ENCODE data around the gene IL6R.

The IL6R gene

GRCh38 chr1:154446789-154447188, 41.6 kb downstream of the IL6R start:
- Histone ChIP-seq H3K9ac (ENCODE audit: low read length) (no peak overlapping the region), H3K4me2 (ENCODE audit: low read depth, low read length) (no peak overlapping the region), H3K4me3 (ENCODE audit: low read length) (no peak overlapping the region), H4K20me1 (ENCODE audit: insufficient read depth, low read length) (no peaks in the 10 kb centered on the region), H3K4me1 (ENCODE audit: low read length) (0 out of 2 replicates have a peak, but pooled peaks cover 4% of the 10 kb centered on the region), H3K9me2 (replicated peaks; ENCODE audit: insufficient read depth, low read length) (no peaks in the 10 kb centered on the region), H3K79me2 (ENCODE audit: low read length) (peaks cover 45% of the 10 kb centered on the region), H3K36me3 (replicated peaks; ENCODE audit: insufficient read depth, low read length) (peaks cover 45% of the 10 kb centered on the region), H3K9me3 (replicated peaks; ENCODE audit: insufficient read depth, low read length) (no peaks in the 10 kb centered on the region), H2AFZ (ENCODE audit: low read length) (no peak overlapping the region), H3F3A (ENCODE audit: insufficient read depth, low read length) (peaks cover 29% of the 10 kb centered on the region), H3K27me3 (replicated peaks; ENCODE audit: insufficient read depth, low read length) (no peaks in the 10 kb centered on the region), H3K27ac (ENCODE audit: low read length) (no peak overlapping the region)
- no peak for DNase-seq
- TF ChIP-seq EZH2phosphoT487 (IDR thresholded peaks at IDR 0.05; ENCODE audit: low read length): no peak
- no peak for TF ChIP-seq EZH2 (optimal IDR thresholded peaks at IDR 0.05; ENCODE audit: low read depth, low read length)

GRCh38 chr1:154448331-154448811, 43.2 kb downstream of the IL6R start:
- Histone ChIP-seq H3F3A (ENCODE audit: insufficient read depth, low read length) (peaks cover 22% of the 10 kb centered on the region), H3K4me3 (ENCODE audit: low read length) (no peak overlapping the region), H3K4me1 (ENCODE audit: low read length) (peaks cover 3% of the 10 kb centered on the region), H3K27ac (ENCODE audit: low read length) (no peak overlapping the region), H3K27me3 (replicated peaks; ENCODE audit: insufficient read depth, low read length) (no peaks in the 10 kb centered on the region), H3K9me2 (replicated peaks; ENCODE audit: insufficient read depth, low read length) (no peaks in the 10 kb centered on the region), H3K79me2 (ENCODE audit: low read length) (peaks cover 29% of the 10 kb centered on the region), H2AFZ (ENCODE audit: low read length) (no peak overlapping the region), H3K9me3 (replicated peaks; ENCODE audit: insufficient read depth, low read length) (no peaks in the 10 kb centered on the region), H3K9ac (ENCODE audit: low read length) (no peak overlapping the region), H3K4me2 (ENCODE audit: low read depth, low read length) (no peak overlapping the region), H4K20me1 (ENCODE audit: insufficient read depth, low read length) (no peaks in the 10 kb centered on the region), H3K36me3 (replicated peaks; ENCODE audit: insufficient read depth, low read length) (peaks cover 33% of the 10 kb centered on the region)
- no peak for DNase-seq
- TF ChIP-seq CTCF (IDR thresholded peaks at IDR 0.05; ENCODE audit: low read length): no peak
- TF ChIP-seq EZH2phosphoT487 (IDR thresholded peaks at IDR 0.05; ENCODE audit: low read length): no peak

- H3K9ac ChIP-seq (ENCODE audit: low read length): no peak overlapping the region
- H3K27ac ChIP-seq (ENCODE audit: low read length): no peak overlapping the region
- DNase-seq: no peak
- H3K36me3 ChIP-seq (replicated peaks; ENCODE audit: insufficient read depth, low read length): peaks cover 23% of the 10 kb centered on the region
- no peaks in the 10 kb centered on the region for H3K27me3 ChIP-seq (replicated peaks; ENCODE audit: insufficient read depth, low read length)
- no peaks in the 10 kb centered on the region for H3K9me3 ChIP-seq (replicated peaks; ENCODE audit: insufficient read depth, low read length)
- TF ChIP-seq CTCF (IDR thresholded peaks at IDR 0.05; ENCODE audit: low read length) (no peak), EZH2 (optimal IDR thresholded peaks at IDR 0.05; ENCODE audit: low read depth, low read length) (no peak), EZH2phosphoT487 (IDR thresholded peaks at IDR 0.05; ENCODE audit: low read length) (no peak)
- H3K9me2 ChIP-seq (replicated peaks; ENCODE audit: insufficient read depth, low read length): no peaks in the 10 kb centered on the region
- H3K4me2 ChIP-seq (ENCODE audit: low read depth, low read length): no peak overlapping the region
- H3K79me2 ChIP-seq (ENCODE audit: low read length): peaks cover 8% of the 10 kb centered on the region
- H3K4me1 ChIP-seq (ENCODE audit: low read length): peaks cover 10% of the 10 kb centered on the region
- H2AFZ ChIP-seq (ENCODE audit: low read length): no peak overlapping the region
- no peaks in the 10 kb centered on the region for H4K20me1 ChIP-seq (ENCODE audit: insufficient read depth, low read length)
- no peak overlapping the region for H3K4me3 ChIP-seq (ENCODE audit: low read length)
- no peaks in the 10 kb centered on the region for H3F3A ChIP-seq (ENCODE audit: insufficient read depth, low read length)
These were observed 48.0 kb downstream of the IL6R start for GRCh38 chr1:154453161-154453560.

GRCh38 chr1:154453574-154454352, 48.6 kb downstream of the IL6R start:
- Histone ChIP-seq H4K20me1 (ENCODE audit: insufficient read depth, low read length) (no peaks in the 10 kb centered on the region), H3K9me2 (replicated peaks; ENCODE audit: insufficient read depth, low read length) (no peaks in the 10 kb centered on the region), H3K9ac (ENCODE audit: low read length) (no peak overlapping the region), H3K4me2 (ENCODE audit: low read depth, low read length) (no peak overlapping the region), H3K27me3 (replicated peaks; ENCODE audit: insufficient read depth, low read length) (no peaks in the 10 kb centered on the region), H3K4me3 (ENCODE audit: low read length) (no peak overlapping the region), H3K9me3 (replicated peaks; ENCODE audit: insufficient read depth, low read length) (no peaks in the 10 kb centered on the region), H3K79me2 (ENCODE audit: low read length) (peaks cover 4% of the 10 kb centered on the region; the same call in 1 of the 2 replicates), H3K4me1 (ENCODE audit: low read length) (peaks cover 10% of the 10 kb centered on the region), H3K27ac (ENCODE audit: low read length) (no peak overlapping the region), H3K36me3 (replicated peaks; ENCODE audit: insufficient read depth, low read length) (peaks cover 19% of the 10 kb centered on the region), H3F3A (ENCODE audit: insufficient read depth, low read length) (no peaks in the 10 kb centered on the region), H2AFZ (ENCODE audit: low read length) (no peak overlapping the region)
- no peak for DNase-seq
- TF ChIP-seq EZH2 (optimal IDR thresholded peaks at IDR 0.05; ENCODE audit: low read depth, low read length): no peak
- TF ChIP-seq CTCF (IDR thresholded peaks at IDR 0.05; ENCODE audit: low read length): no peak
- TF ChIP-seq EZH2phosphoT487 (IDR thresholded peaks at IDR 0.05; ENCODE audit: low read length): no peak

Data from MM.1S (cell line).